B cell (primary cell): ENCODE results near the gene APOD. TPM values are rescaled to one million over a fixed set of nuclear protein-coding genes. Genes with fewer than 3 reads are reported as not detected.

Experiments used
- ATAC-seq: fragments of 200-7000 bp; cut with Tn5 transposase; one replicate; pipeline ENCODE4 v1.10.0; 2021; ENCODE audit warnings: low read depth, mild to moderate bottlenecking, moderate number of reproducible peaks, moderate library complexity
- CTCF ChIA-PET: fragments of 350-600 bp; sonication (Branson Sonifier 250); formaldehyde crosslinking; loops from one replicate; lab custom pipeline; 2021; ENCODE audit warnings: antibody characterized with exemption, inconsistent platforms; lab: Charles Lee
- POLR2A ChIA-PET: fragments of 350-600 bp; sonication (Branson Sonifier 250); formaldehyde crosslinking; loops from one replicate; lab custom pipeline; 2021; ENCODE audit warnings: antibody characterized with exemption; lab: Charles Lee
- DNase-seq: peaks from one replicate; pipeline ENCODE4 v3.0.0; 2013
- H2AFZ ChIP-seq: 2 replicates; pipeline ENCODE4 v1.6.1; 2012; ENCODE audit warnings: mild to moderate bottlenecking, low read depth, low read length; ENCODE audit not compliant: insufficient read depth, poor library complexity, severe bottlenecking
- H3K27ac ChIP-seq, 2 donors: 1 replicate in 1 of 2; 2 replicates in 1 of 2; pipeline ENCODE4 v1.5.1; 2012 to 2013; ENCODE audit warnings: low read length in 2 of 2, mild to moderate bottlenecking in 2 of 2, moderate library complexity in 1 of 2
- H3K27me3 ChIP-seq, 4 experiments: fragments of 200-600 bp in 1 of 4; sonication (generic) in 1 of 4; replicated peaks in 1 of 4; 1 replicate in 2 of 4; 2 replicates in 2 of 4; pipeline versions ENCODE4 v1.6.1 to v1.7.0; 2013 to 2016; ENCODE audit warnings: low read length in 3 of 4, mild to moderate bottlenecking in 2 of 4, mixed read lengths in 1 of 4, moderate library complexity in 1 of 4; ENCODE audit not compliant: insufficient read depth in 4 of 4, control insufficient read depth in 3 of 4; ENCODE audit errors: control extremely low read depth in 1 of 4
- H3K36me3 ChIP-seq, 2 experiments: replicated peaks in 1 of 2; 1 replicate in 1 of 2; 2 replicates in 1 of 2; pipeline versions ENCODE4 v1.6.1 to v1.7.1; 2013; ENCODE audit warnings: low read length in 1 of 2; ENCODE audit not compliant: insufficient read depth in 2 of 2, control insufficient read depth in 1 of 2; ENCODE audit errors: control extremely low read depth in 1 of 2, extremely low read depth in 1 of 2
- H3K4me1 ChIP-seq, 2 donors: fragments of 200-600 bp in 1 of 2; sonication (generic) in 1 of 2; 1 replicate in 1 of 2; 2 replicates in 1 of 2; pipeline versions ENCODE4 v1.5.1 to v1.6.1; 2013 to 2017; ENCODE audit warnings: low read length in 2 of 2; ENCODE audit not compliant: control insufficient read depth in 2 of 2, insufficient read depth in 2 of 2
- H3K4me2 ChIP-seq: replicated peaks from 2 replicates; pipeline ENCODE3; 2012; ENCODE audit warnings: mild to moderate bottlenecking, low read depth, low read length; ENCODE audit not compliant: poor library complexity, severe bottlenecking
- H3K4me3 ChIP-seq, 5 experiments: fragments of 200-600 bp in 1 of 5; sonication (generic) in 1 of 5; 1 replicate in 3 of 5; 2 replicates in 2 of 5; pipeline versions ENCODE4 v1.5.1 to v1.7.0; 2011 to 2016; ENCODE audit warnings: low read length in 4 of 5, mild to moderate bottlenecking in 4 of 5, low read depth in 2 of 5, control low read depth in 1 of 5, moderate library complexity in 1 of 5; ENCODE audit not compliant: insufficient read depth in 1 of 5; ENCODE audit errors: control extremely low read depth in 1 of 5, extremely low read depth in 1 of 5
- H3K79me2 ChIP-seq: fragments of 200-600 bp; sonication (generic); one replicate; pipeline ENCODE4 v1.6.0; 2016; ENCODE audit warnings: low read length; ENCODE audit not compliant: control insufficient read depth, insufficient read depth
- H3K9ac ChIP-seq: fragments of 200-600 bp; sonication (generic); 2 replicates; pipeline ENCODE4 v1.6.1; 2017; ENCODE audit warnings: mild to moderate bottlenecking, low read length, moderate library complexity
- H3K9me3 ChIP-seq, 3 donors: one replicate each; pipeline versions ENCODE4 v1.6.1 to v1.7.1; 2013; ENCODE audit warnings: low read length in 2 of 3; ENCODE audit not compliant: control insufficient read depth in 2 of 3, insufficient read depth in 1 of 3; ENCODE audit errors: control extremely low read depth in 1 of 3
- H4K20me1 ChIP-seq: 2 replicates; pipeline ENCODE4 v1.6.0; 2012; ENCODE audit warnings: mild to moderate bottlenecking, low read length; ENCODE audit not compliant: insufficient read depth, control insufficient read depth, poor library complexity, severe bottlenecking
- H3K27ac Mint-ChIP-seq: one replicate; pipeline ENCODE4 v1.8.0; 2021; ENCODE audit warnings: mixed read lengths
- H3K27me3 Mint-ChIP-seq: one replicate; pipeline ENCODE4 v1.8.0; 2021; ENCODE audit warnings: mixed read lengths
- H3K4me1 Mint-ChIP-seq: one replicate; pipeline ENCODE4 v1.8.0; 2021; ENCODE audit warnings: mixed read lengths
- H3K4me3 Mint-ChIP-seq: one replicate; pipeline ENCODE4 v1.8.0; 2021; ENCODE audit warnings: mixed read lengths
- H3K9me3 Mint-ChIP-seq: one replicate; pipeline ENCODE4 v1.8.0; 2022; ENCODE audit warnings: mixed read lengths; ENCODE audit not compliant: insufficient read depth
- EZH2 ChIP-seq: IDR thresholded peaks from 2 replicates; pipeline ENCODE4 v1.6.1; 2012; ENCODE audit warnings: borderline replicate concordance, low read depth, mild to moderate bottlenecking, moderate library complexity, low read length; ENCODE audit not compliant: insufficient read depth, poor library complexity, severe bottlenecking
- WGBS: methylation state at CpG from one replicate; pipeline ENCODE4 v1.1.5; 2013; ENCODE audit warnings: missing lambda C conversion rate; ENCODE audit not compliant: insufficient coverage; 5-methylcytosine and 5-hydroxymethylcytosine counted together
- intact Hi-C: fragments of 100-400 bp; cut with micrococcal nuclease; formaldehyde crosslinking; loops from one replicate; pipeline ENCODE4 v1.10.0; 2022
- polyA plus RNA-seq: library from polyadenylated mRNA; depleted of rRNA; stranded (reverse); fragments of >200 nt; gene quantifications from 2 replicates; pipeline ENCODE4 v1.2.3, GENCODE V29; 2012
- total RNA-seq, 2 donors: library from RNA; stranded (reverse); fragments of 120-200 nt in 1 of 2; gene quantifications; 1 replicate in 1 of 2; 2 replicates in 1 of 2; pipeline versions ENCODE4 v1.2.3 to v1.2.4, GENCODE V29; 2013 to 2022
- TF ChIP-seq, protein P1 (sequence below): fragments of 200-600 bp; IDR thresholded peaks from one replicate; pipeline ENCODE4 v1.8.0; 2022; ENCODE audit warnings: antibody characterized with exemption, mild to moderate bottlenecking

APOD gene
- total and polyA plus RNA-seq, 2 donors (not counting 1 experiment from before 2014, with no cell fraction given) = 0.59 TPM; not detected in 1

DNA sequence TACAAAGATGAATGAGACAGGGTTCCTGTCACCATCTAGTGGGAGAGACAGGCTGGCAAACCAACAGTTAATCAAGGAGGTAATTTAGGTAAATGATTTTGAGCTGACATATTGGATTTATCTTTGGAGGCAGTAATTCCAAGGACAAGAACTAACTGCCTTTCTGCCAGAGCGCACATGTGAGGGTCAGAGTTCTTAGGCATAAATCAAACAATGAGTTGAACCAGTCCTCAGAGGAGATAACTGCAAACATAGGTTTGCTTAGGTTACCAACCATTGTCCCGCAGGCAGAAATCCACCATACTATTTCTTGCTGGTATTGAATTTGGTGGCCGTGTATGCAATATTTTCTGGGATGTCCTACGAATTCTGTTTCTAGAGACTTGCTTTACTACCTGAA lies 26.4 kb downstream of the APOD start:
- Histone ChIP-seq H3K4me3 (no peak overlapping the region), H3K4me2 (no peak overlapping the region), H3K27ac (no peak overlapping the region), H3K27me3 (no peaks in the 10 kb centered on the region), H3K4me1 (no peaks in the 10 kb centered on the region), H3K9me3 (no peaks in the 10 kb centered on the region), H2AFZ (no peak overlapping the region), H3K36me3 (no peaks in the 10 kb centered on the region), H3K9ac (no peak overlapping the region), H3K79me2 (no peaks in the 10 kb centered on the region), H4K20me1 (no peaks in the 10 kb centered on the region)
- ChIA-PET POLR2A (no interaction called here), CTCF (interaction anchor here (2.0 to 2.8 kb wide), 3 partner anchors 15 to 293 kb away, joined by 6 to 12 read pairs (median 6); partner anchors contain the start of genes PPP1R2 and XXYLT1)
- Mint-ChIP-seq H3K9me3 (no peaks in the 10 kb centered on the region), H3K27ac (no peak overlapping the region), H3K27me3 (no peaks in the 10 kb centered on the region), H3K4me1 (peaks cover 7% of the 10 kb centered on the region), H3K4me3 (no peak overlapping the region)
- no peak for DNase-seq
- TF ChIP-seq, protein P1, sequence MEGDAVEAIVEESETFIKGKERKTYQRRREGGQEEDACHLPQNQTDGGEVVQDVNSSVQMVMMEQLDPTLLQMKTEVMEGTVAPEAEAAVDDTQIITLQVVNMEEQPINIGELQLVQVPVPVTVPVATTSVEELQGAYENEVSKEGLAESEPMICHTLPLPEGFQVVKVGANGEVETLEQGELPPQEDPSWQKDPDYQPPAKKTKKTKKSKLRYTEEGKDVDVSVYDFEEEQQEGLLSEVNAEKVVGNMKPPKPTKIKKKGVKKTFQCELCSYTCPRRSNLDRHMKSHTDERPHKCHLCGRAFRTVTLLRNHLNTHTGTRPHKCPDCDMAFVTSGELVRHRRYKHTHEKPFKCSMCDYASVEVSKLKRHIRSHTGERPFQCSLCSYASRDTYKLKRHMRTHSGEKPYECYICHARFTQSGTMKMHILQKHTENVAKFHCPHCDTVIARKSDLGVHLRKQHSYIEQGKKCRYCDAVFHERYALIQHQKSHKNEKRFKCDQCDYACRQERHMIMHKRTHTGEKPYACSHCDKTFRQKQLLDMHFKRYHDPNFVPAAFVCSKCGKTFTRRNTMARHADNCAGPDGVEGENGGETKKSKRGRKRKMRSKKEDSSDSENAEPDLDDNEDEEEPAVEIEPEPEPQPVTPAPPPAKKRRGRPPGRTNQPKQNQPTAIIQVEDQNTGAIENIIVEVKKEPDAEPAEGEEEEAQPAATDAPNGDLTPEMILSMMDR = no peak
- TF ChIP-seq EZH2 = no peak
- WGBS = 88% methylated on average over 1 of the region's 4 CpGs
- no peak for ATAC-seq
- intact Hi-C loops = no loop called here

DNA sequence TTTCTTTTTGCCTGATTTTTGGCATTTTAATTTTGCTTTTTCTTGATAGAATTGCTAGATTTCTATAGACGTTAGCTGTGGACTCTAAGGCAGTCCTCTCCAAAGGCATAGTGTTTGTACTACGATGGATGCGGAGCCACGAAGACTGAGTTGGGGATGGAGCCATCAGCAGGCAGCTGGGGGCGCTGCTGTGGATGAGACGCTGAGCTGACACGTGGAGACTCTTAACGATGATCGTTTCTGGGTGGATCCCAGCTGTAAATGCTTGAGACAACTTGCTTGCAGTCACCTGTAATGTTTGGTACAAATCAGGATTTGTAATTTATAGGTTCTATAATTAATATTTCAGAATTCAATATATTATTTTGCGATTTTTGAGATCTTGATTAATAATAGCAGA lies 27.4 kb downstream of the APOD start:
- H3K27ac Mint-ChIP-seq = no peak overlapping the region
- CTCF ChIA-PET = interaction anchor here (0.6 to 2.8 kb wide), 4 partner anchors 14 to 285 kb away, joined by 3 to 12 read pairs (median 6); partner anchors contain the start of genes PPP1R2 and XXYLT1
- Histone ChIP-seq H3K27ac (no peak overlapping the region), H4K20me1 (no peaks in the 10 kb centered on the region), H3K9ac (no peak overlapping the region), H3K36me3 (no peaks in the 10 kb centered on the region), H3K9me3 (no peaks in the 10 kb centered on the region), H3K4me2 (no peak overlapping the region), H3K4me3 (no peak overlapping the region), H3K79me2 (no peaks in the 10 kb centered on the region), H3K27me3 (no peaks in the 10 kb centered on the region), H2AFZ (peak overlapping the region; percentile 33), H3K4me1 (peaks cover 3 to 4% of the 10 kb centered on the region in 2 donors)
- POLR2A ChIA-PET = interaction anchor here (0.8 kb wide), 1 partner anchor 11 kb away, joined by 4 read pairs; no protein-coding TSS in a partner anchor
- H3K4me3 Mint-ChIP-seq = no peak overlapping the region
- 55% methylated on average over 7 of the region's 10 CpGs for whole genome bisulfite sequencing
- H3K27me3 Mint-ChIP-seq = no peaks in the 10 kb centered on the region
- H3K4me1 Mint-ChIP-seq = peaks cover 13% of the 10 kb centered on the region
- intact Hi-C loops = no loop called here
- H3K9me3 Mint-ChIP-seq = no peaks in the 10 kb centered on the region
- no peak for ATAC-seq
- TF ChIP-seq, protein P1 = peak; percentile 17
- TF ChIP-seq EZH2 = no peak
- DNase-seq = peak; percentile 30
